Small intestine (tissue), 7 donors: ENCODE data around the gene KRT17. TPM values are rescaled to one million over a fixed set of nuclear protein-coding genes. Genes with fewer than 3 reads are reported as not detected.
A peak's percentile ranks its signal among the peaks of the same experiment; 100 is the strongest.
"Not testable (repeated sequence)": the region's sequence is repeated elsewhere in the genome, so short reads cannot be mapped to it uniquely, and the experiment has no call there.

ENCODE experiments used
- DNase-seq, 2 donors: peaks; one replicate each; pipeline versions ENCODE4 v3.0.0 to v3.0.0-alpha.2; 2013
- FAIRE-seq: peaks from 2 replicates; lab custom pipeline; 2012; peaks lifted over from hg19 to GRCh38; lab: Jason Lieb, UNC
- H3K27ac ChIP-seq, 3 donors: one replicate each; pipeline ENCODE4 v1.5.1; 2013; ENCODE audit warnings: low read length in 2 of 3, mild to moderate bottlenecking in 2 of 3, control low read depth in 1 of 3, inconsistent platforms in 1 of 3, low read depth in 1 of 3, moderate library complexity in 1 of 3
- H3K27me3 ChIP-seq, 3 donors: one replicate each; pipeline ENCODE4 v1.6.1; 2013; ENCODE audit warnings: low read length in 3 of 3, inconsistent platforms in 1 of 3; ENCODE audit not compliant: control insufficient read depth in 3 of 3, insufficient read depth in 3 of 3
- H3K36me3 ChIP-seq, 3 donors: one replicate each; pipeline ENCODE4 v1.6.1; 2013; ENCODE audit warnings: low read length in 3 of 3, inconsistent platforms in 1 of 3, low read depth in 1 of 3, mild to moderate bottlenecking in 1 of 3, moderate library complexity in 1 of 3; ENCODE audit not compliant: control insufficient read depth in 3 of 3, insufficient read depth in 2 of 3
- H3K4me1 ChIP-seq, 3 donors: one replicate each; pipeline ENCODE4 v1.6.1; 2013; ENCODE audit warnings: low read length in 2 of 3, inconsistent platforms in 1 of 3, low read depth in 1 of 3, mild to moderate bottlenecking in 1 of 3, moderate library complexity in 1 of 3; ENCODE audit not compliant: control insufficient read depth in 3 of 3, insufficient read depth in 2 of 3
- H3K4me3 ChIP-seq, 3 donors: one replicate each; pipeline ENCODE4 v1.5.1; 2013; ENCODE audit warnings: low read length in 3 of 3, control low read depth in 1 of 3, inconsistent platforms in 1 of 3, low read depth in 1 of 3, mild to moderate bottlenecking in 1 of 3, moderate library complexity in 1 of 3
- H3K9me3 ChIP-seq, 2 donors: one replicate each; pipeline ENCODE4 v1.6.1; 2013; ENCODE audit warnings: low read depth in 1 of 2, low read length in 1 of 2; ENCODE audit not compliant: control insufficient read depth in 2 of 2, insufficient read depth in 1 of 2
- WGBS, 3 donors: extraction: QIAGEN DNeasy Blood & Tissue Kit; methylation state at CpG; one replicate each; pipeline ENCODE4 v1.1.7; 2013; 5-methylcytosine and 5-hydroxymethylcytosine counted together
- polyA plus RNA-seq, 4 donors: library from polyadenylated mRNA; stranded (reverse) in 3 of 4; unstranded in 1 of 4; fragments of 200-250 nt in 3 of 4; fragments of 120-200 nt in 1 of 4; gene quantifications; one replicate each; pipeline versions ENCODE4 v1.2.1 to v1.2.3, GENCODE V29; 2013
- donor health status: healthy with polysubstance abuse.
- donor health status: control.
- donor health status: control.
- donor health status: Bipolar disorder and iron deficiency.
- donor health status: healthy.

The KRT17 gene
- polyA plus RNA-seq, 4 donors: 0.65 to 2.4 (median 1.8) TPM; not detected in 1

DNA sequence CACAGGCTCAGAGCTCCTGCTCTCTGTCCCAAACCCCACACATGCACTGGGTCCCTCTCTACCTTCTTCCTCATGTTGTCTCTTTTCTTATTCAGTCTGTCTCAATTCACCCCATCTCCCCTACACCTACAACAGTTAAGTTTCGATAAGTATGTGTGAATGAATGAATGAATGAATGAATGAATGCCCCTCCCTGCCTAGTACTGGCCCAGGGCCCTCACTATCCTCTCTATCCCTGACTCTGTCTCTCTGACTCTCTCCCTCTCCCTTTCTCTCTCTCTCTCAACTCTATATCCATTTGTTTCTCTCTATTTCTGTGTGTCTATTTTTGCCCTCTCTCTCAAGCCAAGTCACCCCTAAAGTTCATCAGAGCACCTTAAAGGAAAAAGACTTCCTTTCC, 45.8 kb downstream of the KRT17 start:
- H3K4me3 ChIP-seq: no peak overlapping the region
- DNase-seq (no peak), FAIRE-seq (no peak)
- WGBS, 3 donors: 73 to 81% (median 79%) methylated on average over 1 of the region's 1 CpG
- H3K9me3 ChIP-seq: no peaks in the 10 kb centered on the region
- peaks cover 0 to 11% (median 0%) of the 10 kb centered on the region in 3 donors for H3K27me3 ChIP-seq
- H3K4me1 ChIP-seq: peaks cover 0 to 2% (median 0%) of the 10 kb centered on the region in 3 donors
- no peak overlapping the region for H3K27ac ChIP-seq
- no peaks in the 10 kb centered on the region for H3K36me3 ChIP-seq

DNA sequence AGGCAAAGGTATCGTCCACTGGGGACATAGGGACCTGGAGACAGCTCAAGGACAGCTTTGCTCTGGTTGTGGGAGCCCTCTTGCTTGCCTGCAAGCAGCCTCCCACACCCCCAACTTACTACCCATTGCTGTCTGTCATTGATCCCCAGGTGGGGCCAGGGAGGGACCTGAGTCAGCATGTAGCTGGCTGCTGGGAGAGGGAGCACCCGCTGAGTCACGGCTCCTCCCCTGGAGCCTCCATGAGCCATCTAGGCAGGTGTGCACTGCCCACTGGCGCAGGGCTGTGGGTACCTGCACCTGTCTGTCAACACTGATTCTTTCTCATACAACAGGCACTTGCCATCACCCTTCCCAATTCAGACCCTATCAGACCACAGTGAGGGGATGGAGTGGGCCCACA, 47.6 kb downstream of the KRT17 start:
- H3K4me3 ChIP-seq, H3K36me3 ChIP-seq, FAIRE-seq, H3K9me3 ChIP-seq, H3K4me1 ChIP-seq, H3K27ac ChIP-seq: not testable (repeated sequence)
- 38 to 69% (median 67%) methylated on average over 1 to 4 of the region's 4 CpGs for WGBS, 3 donors
- H3K27me3 ChIP-seq: peaks cover 0 to 19% (median 0%) of the 10 kb centered on the region in 3 donors
- peak in 1 of 2 donors; percentile 70 for DNase-seq

DNA sequence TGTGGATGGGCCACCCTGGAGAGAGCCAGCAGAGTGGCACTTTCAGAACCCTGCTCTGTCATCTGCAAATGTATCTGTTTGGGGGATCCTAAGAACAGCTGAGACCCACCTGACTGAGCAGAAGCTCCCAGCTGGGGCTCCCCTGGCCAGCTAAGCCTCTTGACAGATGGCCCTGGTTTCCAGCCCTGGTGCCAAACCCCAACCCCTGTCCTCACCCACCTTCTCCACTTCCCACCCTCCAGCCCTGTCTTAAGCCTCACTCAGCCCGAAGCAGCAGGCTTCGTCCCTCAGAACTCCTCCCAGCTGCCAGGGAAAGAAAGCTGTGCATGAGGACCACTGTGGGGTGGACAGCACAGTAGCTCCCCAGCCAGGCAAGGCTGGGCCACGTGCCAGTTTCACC, 49.0 kb downstream of the KRT17 start:
- Histone ChIP-seq H3K4me1 (peaks cover 0 to 2% (median 0%) of the 10 kb centered on the region in 3 donors), H3K36me3 (no peaks in the 10 kb centered on the region), H3K9me3 (no peaks in the 10 kb centered on the region), H3K27ac (no peak overlapping the region), H3K4me3 (no peak overlapping the region), H3K27me3 (peaks cover 0 to 23% (median 0%) of the 10 kb centered on the region in 3 donors)
- 59 to 80% (median 73%) methylated on average over 3 of the region's 3 CpGs for WGBS, 3 donors
- DNase-seq (no peak), FAIRE-seq (no peak)

DNA sequence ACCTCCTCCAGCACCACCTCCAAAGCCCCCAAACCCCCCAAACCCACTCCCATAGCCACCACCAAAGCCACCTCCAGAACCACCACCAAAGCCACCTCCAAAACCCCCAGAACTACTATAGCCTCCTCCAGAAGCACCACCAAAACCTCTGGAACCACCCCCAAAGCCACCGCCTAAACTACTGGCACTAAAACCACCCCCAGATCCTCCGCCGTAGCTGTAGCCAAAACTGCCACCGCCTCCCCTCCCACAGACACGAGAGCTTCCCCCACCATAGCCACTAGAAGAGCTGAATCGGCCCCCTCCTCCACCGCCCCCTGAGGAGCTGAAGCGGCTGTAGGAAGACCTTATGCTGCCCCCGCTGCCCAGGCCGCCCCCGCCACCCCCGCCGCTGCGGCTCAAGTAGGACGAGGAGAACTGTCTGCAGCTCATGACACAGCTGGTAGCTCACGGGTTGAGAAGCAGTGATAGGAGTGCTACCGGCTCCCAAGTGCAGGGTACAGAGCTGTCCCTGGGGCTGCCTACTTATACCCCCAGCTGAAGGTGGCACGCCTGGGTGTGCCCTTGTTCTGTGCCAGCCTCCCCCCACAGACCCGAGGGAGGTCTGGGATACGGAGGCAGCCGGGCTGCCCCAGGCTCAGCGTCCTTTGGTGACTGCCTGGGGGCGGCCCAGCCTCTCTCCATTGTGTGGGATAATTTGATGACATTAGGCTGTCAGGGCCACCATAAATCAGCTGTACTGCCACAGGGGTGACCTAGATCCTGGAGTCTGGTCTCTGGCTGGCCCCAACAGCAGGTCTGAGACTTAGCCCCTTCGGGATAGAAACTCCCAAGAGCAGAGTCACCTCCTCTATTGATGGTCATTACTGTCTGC, 52.6 kb downstream of the KRT17 start, which contains the start of gene KRT9:
TSS of gene KRT9 (minus strand) at position 499 of the 874 bp plus-strand sequence. CDS start at position 432, 67 bp downstream.
- no peak within 1 kb of the TSS for H3K4me3 ChIP-seq
- H3K36me3 ChIP-seq: no peaks in the 10 kb centered on the region
- H3K27me3 ChIP-seq: peaks cover 0 to 45% (median 0%) of the 10 kb centered on the region in 3 donors
- no peak within 1 kb of the TSS for H3K27ac ChIP-seq
- WGBS, 3 donors: 73 to 89% (median 81%) methylated on average over 23 to 24 of the region's 24 CpGs
- H3K9me3 ChIP-seq: peaks cover 0 to 4% of the 10 kb centered on the region in 2 donors
- DNase-seq: no peak
- FAIRE-seq: no peak
- H3K4me1 ChIP-seq: no peaks in the 10 kb centered on the region

Other genes with a start within 250 kb of the KRT17 start
- gene KRT34, start 242.3 kb downstream of the KRT17 start, polyA plus RNA-seq: not detected
- gene KRT31, start 227.0 kb downstream of the KRT17 start, polyA plus RNA-seq: not detected
- not detected for gene KRT37, start 200.0 kb downstream of the KRT17 start, polyA plus RNA-seq
- not detected for gene KRT38, start 183.6 kb downstream of the KRT17 start, polyA plus RNA-seq
- not detected for gene KRT32, start 157.2 kb downstream of the KRT17 start, polyA plus RNA-seq
- not detected for gene KRT35, start 143.4 kb downstream of the KRT17 start, polyA plus RNA-seq
- gene KRT36, start 134.7 kb downstream of the KRT17 start, polyA plus RNA-seq: under 1 TPM in 1 of 4 donors, not detected in 3; 0.04 TPM
- gene KRT13, start 119.0 kb downstream of the KRT17 start, polyA plus RNA-seq: 10 to 100 TPM in 3 of 4 donors, under 1 TPM in 1; 0.37 to 37.6 (median 18.2) TPM
- gene KRT15, start 105.7 kb downstream of the KRT17 start, polyA plus RNA-seq: 10 to 100 TPM in 2 of 4 donors, 1 to 10 TPM in 1, under 1 TPM in 1; 0.62 to 18.9 (median 6.6) TPM
- 1,000 to 10,000 TPM in 3 of 4 donors, 10 to 100 TPM in 1; 83.2 to 1,607 (median 1,272) TPM for gene KRT19, start 96.3 kb downstream of the KRT17 start, polyA plus RNA-seq
- under 1 TPM in 1 of 4 donors, not detected in 3; 0.15 TPM for gene KRT9, start 52.5 kb downstream of the KRT17 start, polyA plus RNA-seq
- gene KRT14, start 37.7 kb downstream of the KRT17 start, polyA plus RNA-seq: 1 to 10 TPM in 2 of 4 donors, under 1 TPM in 1, not detected in 1; 0.33 to 2.2 (median 1.1) TPM
- gene KRT16, start 11.8 kb downstream of the KRT17 start, polyA plus RNA-seq: under 1 TPM in 1 of 4 donors, not detected in 3; 0.25 TPM
- 100 to 1,000 TPM; 328 to 770 (median 618) TPM for gene EIF1, start 64.3 kb upstream of the KRT17 start, polyA plus RNA-seq
- 1 to 10 TPM in 1 of 4 donors, not detected in 3; 1.9 TPM for gene GAST, start 87.8 kb upstream of the KRT17 start, polyA plus RNA-seq
- under 1 TPM; 0.21 to 0.40 (median 0.25) TPM for gene HAP1, start 110.1 kb upstream of the KRT17 start, polyA plus RNA-seq
- 100 to 1,000 TPM; 122 to 316 (median 270) TPM for gene JUP, start 162.1 kb upstream of the KRT17 start, polyA plus RNA-seq
- gene P3H4, start 187.4 kb upstream of the KRT17 start, polyA plus RNA-seq: 10 to 100 TPM in 2 of 4 donors, 1 to 10 TPM in 2; 6.5 to 19.1 (median 11.2) TPM
- gene FKBP10, start 188.4 kb upstream of the KRT17 start, polyA plus RNA-seq: 10 to 100 TPM in 2 of 4 donors, 1 to 10 TPM in 1, under 1 TPM in 1; 0.67 to 39.7 (median 8.7) TPM
- 10 to 100 TPM; 10.5 to 36.0 (median 27.9) TPM for gene NT5C3B, start 211.7 kb upstream of the KRT17 start, polyA plus RNA-seq
- gene KLHL10, start 213.2 kb upstream of the KRT17 start, polyA plus RNA-seq: under 1 TPM in 1 of 4 donors, not detected in 3; 0.15 TPM
- 1 to 10 TPM in 2 of 4 donors, not detected in 2; 1.7 to 5.1 TPM for gene KLHL11, start 240.8 kb upstream of the KRT17 start, polyA plus RNA-seq